Breast epithelium (tissue), 3 donors: ENCODE results near the gene TKT.

Experiments used
- CTCF ChIP-seq, 3 donors: fragments of 450-650 bp; IDR thresholded peaks; one replicate each; pipeline ENCODE4 v1.5.1; 2016 to 2017; ENCODE audit warnings: antibody characterized with exemption in 3 of 3, mild to moderate bottlenecking in 3 of 3, moderate library complexity in 3 of 3
- POLR2A ChIP-seq: fragments of 450-650 bp; IDR thresholded peaks from one replicate; pipeline ENCODE4 v1.6.1; 2016; ENCODE audit warnings: antibody characterized with exemption, mild to moderate bottlenecking, moderate library complexity

- TF ChIP-seq CTCF (IDR thresholded peaks at IDR 0.05) (no peak), POLR2A (no peak)
Measured at GRCh38 chr3:53303549-53303948, 47.7 kb upstream of the TKT start.
